AG20443 (cell line): ENCODE data around the gene SPTBN1.
A peak's percentile ranks its signal among the peaks of the same experiment; 100 is the strongest.

ENCODE experiments used
- DNase-seq: peaks from one replicate; pipeline ENCODE4 v3.0.0; 2012; ENCODE audit warnings: low spot score, mixed read lengths

SPTBN1 gene

GRCh38 chr2:54632733-54633692 is 176.9 kb downstream of the SPTBN1 start:
- peak; percentile 25 for DNase-seq

GRCh38 chr2:54634021-54634420 is 177.9 kb downstream of the SPTBN1 start:
- no peak for DNase-seq

- DNase-seq, result peak; percentile 63
These were observed 178.7 kb downstream of the SPTBN1 start for GRCh38 chr2:54634564-54635511.

GRCh38 chr2:54635554-54636152 is 179.5 kb downstream of the SPTBN1 start:
- DNase-seq, result peak; percentile 47

- no peak for DNase-seq
These were observed 180.4 kb downstream of the SPTBN1 start for GRCh38 chr2:54636415-54637139.

GRCh38 chr2:54638103-54638502 is 182.0 kb downstream of the SPTBN1 start:
- DNase-seq, result no peak

GRCh38 chr2:54638774-54639187 is 182.7 kb downstream of the SPTBN1 start:
- no peak for DNase-seq

GRCh38 chr2:54639609-54640008 is 183.5 kb downstream of the SPTBN1 start:
- DNase-seq, result peak; percentile 33

GRCh38 chr2:54640834-54641540 is 184.9 kb downstream of the SPTBN1 start:
- no peak for DNase-seq

- DNase-seq, result no peak
These were observed 185.9 kb downstream of the SPTBN1 start for GRCh38 chr2:54641988-54642387.

GRCh38 chr2:54642677-54643430 is 186.7 kb downstream of the SPTBN1 start:
- no peak for DNase-seq

- DNase-seq, result no peak
These were observed 188.1 kb downstream of the SPTBN1 start for GRCh38 chr2:54644236-54644635.

- no peak for DNase-seq
These were observed 190.2 kb downstream of the SPTBN1 start for GRCh38 chr2:54646170-54646927.

- DNase-seq, result no peak
These were observed 192.1 kb downstream of the SPTBN1 start for GRCh38 chr2:54648256-54648655.

GRCh38 chr2:54649191-54649590 is 193.1 kb downstream of the SPTBN1 start:
- no peak for DNase-seq

- DNase-seq, result no peak
These were observed 193.5 kb downstream of the SPTBN1 start for GRCh38 chr2:54649633-54650032.

- DNase-seq, result no peak
These were observed 194.5 kb downstream of the SPTBN1 start for GRCh38 chr2:54650612-54651011.

GRCh38 chr2:54651291-54651690 is 195.2 kb downstream of the SPTBN1 start:
- no peak for DNase-seq

- DNase-seq, result no peak
These were observed 196.4 kb downstream of the SPTBN1 start for GRCh38 chr2:54652540-54652939.
